ENCODE measurements around the gene TNS1. TPM values are rescaled to one million over a fixed set of nuclear protein-coding genes. Genes with fewer than 3 reads are reported as not detected.

TNS1 gene
- total RNA-seq, 2 experiments from 2014 or later = 0.92 to 0.97 TPM

DNA sequence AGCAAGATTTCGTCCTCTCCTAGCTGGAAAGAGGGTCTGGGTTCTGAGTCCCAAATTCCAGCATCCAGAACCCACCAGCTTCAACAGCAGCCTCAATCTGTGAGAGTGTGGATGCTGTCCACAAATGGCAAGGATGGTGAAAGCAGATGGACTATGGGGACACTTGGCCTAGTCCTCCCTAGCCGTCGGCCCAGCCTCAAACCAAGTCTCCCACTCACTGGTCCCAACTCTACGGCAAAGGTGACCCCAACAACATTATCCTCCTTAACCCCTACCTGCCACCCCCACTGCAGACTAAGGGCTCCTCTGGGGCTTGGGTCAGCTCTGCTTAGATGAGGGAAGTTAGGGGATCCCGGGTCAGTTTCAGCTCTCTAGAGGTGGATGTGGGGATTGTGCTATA, 57.3 kb downstream of the TNS1 start:
- intact Hi-C loops (cut with micrococcal nuclease) = no loop called here
- no peaks in the 10 kb centered on the region for H3K9me3 Mint-ChIP-seq
- no peak overlapping the region for H3K4me3 Mint-ChIP-seq
- no peak for DNase-seq
- peaks cover 24% of the 10 kb centered on the region for H3K27me3 Mint-ChIP-seq
- H3K27ac Mint-ChIP-seq = no peak overlapping the region
- CTCF ChIA-PET = no interaction called here
- POLR2A ChIA-PET = no interaction called here
- H3K4me1 Mint-ChIP-seq (ENCODE audit: low read depth) = no peaks in the 10 kb centered on the region
- no peaks in the 10 kb centered on the region for H3K36me3 Mint-ChIP-seq

DNA sequence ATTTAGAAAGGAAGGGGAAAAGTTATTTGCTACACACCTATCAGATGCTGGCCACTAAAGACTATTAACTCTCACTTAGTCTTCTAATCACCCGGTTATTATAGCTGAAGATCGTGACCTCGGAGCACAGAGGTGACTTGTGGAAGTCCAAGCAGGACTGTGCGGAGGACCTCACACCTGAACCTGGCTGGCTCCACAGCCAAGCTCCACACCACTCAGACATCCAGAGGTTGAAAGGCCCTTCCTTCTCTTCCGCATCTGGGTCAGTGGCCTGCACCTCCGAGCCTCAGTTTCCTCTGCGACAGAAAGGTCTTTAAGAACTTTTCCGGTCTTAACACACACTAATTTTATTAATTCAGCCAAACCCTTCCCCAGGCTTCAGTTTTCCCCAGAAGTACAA, 57.9 kb downstream of the TNS1 start:
- no peak overlapping the region for H3K4me3 Mint-ChIP-seq
- ChIA-PET POLR2A (no interaction called here), CTCF (no interaction called here)
- intact Hi-C loops (cut with micrococcal nuclease) = no loop called here
- no peaks in the 10 kb centered on the region for H3K9me3 Mint-ChIP-seq
- H3K27ac Mint-ChIP-seq = no peak overlapping the region
- H3K4me1 Mint-ChIP-seq (ENCODE audit: low read depth) = no peaks in the 10 kb centered on the region
- peaks cover 26% of the 10 kb centered on the region for H3K27me3 Mint-ChIP-seq
- no peaks in the 10 kb centered on the region for H3K36me3 Mint-ChIP-seq
- no peak for DNase-seq

DNA sequence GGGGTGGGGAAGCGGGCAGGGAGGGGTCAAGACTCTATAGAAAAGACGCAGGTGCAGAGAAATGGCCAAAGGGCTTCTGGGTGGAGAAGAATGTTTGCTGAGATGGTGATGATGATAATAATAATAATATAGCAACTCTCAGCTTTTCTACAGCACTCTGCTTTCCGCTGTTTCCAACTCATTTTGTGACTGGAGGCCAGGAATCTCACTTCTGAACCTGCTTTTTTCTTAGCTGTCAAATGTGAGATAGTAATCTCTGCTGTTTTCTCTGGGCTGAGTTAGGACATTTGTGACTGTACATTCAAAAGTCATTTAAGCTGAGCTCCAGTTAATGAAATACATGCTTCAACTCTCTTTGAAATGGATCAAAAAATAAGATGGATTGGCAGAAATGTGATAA, 58.4 kb downstream of the TNS1 start:
- peaks cover 29% of the 10 kb centered on the region for H3K27me3 Mint-ChIP-seq
- no peak for DNase-seq
- H3K36me3 Mint-ChIP-seq = no peaks in the 10 kb centered on the region
- no peaks in the 10 kb centered on the region for H3K4me1 Mint-ChIP-seq (ENCODE audit: low read depth)
- no peak overlapping the region for H3K27ac Mint-ChIP-seq
- CTCF ChIA-PET = interaction anchor here (0.6 kb wide), 1 partner anchor 247 kb away, joined by 3 read pairs; no protein-coding TSS in a partner anchor
- intact Hi-C loops (cut with micrococcal nuclease) = no loop called here
- no peak overlapping the region for H3K4me3 Mint-ChIP-seq
- POLR2A ChIA-PET = no interaction called here
- H3K9me3 Mint-ChIP-seq = no peaks in the 10 kb centered on the region

DNA sequence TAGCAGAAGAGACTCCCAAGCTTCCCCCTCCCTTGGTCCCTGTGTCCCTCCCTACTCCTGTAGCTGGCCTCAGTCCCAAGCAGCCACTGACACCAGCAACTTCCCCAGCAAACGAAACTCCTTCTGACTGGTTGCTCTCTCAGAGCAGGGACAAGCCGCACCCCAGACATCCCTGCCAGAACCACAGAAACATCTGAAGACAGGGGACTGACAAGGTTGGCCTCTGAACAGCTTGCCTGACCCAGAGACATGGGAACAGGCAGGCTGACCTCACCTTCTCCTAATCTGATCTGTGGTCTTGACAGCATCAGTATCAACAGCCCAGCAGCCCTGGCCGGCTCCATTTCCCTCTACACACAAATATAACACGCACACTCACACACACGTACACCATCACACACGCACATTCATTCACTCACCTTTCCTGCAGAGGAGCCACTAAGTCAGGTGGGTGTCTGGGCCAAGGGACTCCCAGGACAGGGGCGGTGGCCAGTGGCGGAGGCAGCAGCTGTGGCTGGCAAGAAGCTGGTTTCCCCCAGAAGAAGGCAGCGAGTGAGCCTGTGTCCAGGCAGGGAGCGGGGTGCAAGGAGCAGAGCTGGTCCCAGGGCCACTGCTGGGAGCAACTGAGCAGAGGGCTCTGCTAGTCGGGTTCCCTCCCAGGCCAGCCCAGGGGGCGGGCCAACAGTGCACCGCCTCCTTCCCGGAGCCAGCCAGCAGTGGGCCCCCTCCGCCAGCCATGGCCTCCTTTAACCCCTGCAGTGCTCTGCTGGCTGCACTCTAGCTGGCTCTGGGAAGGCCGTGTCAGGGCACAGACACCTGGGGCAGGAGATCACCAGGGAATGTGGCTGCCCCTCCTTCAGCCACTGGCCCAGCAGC, 59.1 kb downstream of the TNS1 start:
- no peak overlapping the region for H3K4me3 Mint-ChIP-seq

DNA sequence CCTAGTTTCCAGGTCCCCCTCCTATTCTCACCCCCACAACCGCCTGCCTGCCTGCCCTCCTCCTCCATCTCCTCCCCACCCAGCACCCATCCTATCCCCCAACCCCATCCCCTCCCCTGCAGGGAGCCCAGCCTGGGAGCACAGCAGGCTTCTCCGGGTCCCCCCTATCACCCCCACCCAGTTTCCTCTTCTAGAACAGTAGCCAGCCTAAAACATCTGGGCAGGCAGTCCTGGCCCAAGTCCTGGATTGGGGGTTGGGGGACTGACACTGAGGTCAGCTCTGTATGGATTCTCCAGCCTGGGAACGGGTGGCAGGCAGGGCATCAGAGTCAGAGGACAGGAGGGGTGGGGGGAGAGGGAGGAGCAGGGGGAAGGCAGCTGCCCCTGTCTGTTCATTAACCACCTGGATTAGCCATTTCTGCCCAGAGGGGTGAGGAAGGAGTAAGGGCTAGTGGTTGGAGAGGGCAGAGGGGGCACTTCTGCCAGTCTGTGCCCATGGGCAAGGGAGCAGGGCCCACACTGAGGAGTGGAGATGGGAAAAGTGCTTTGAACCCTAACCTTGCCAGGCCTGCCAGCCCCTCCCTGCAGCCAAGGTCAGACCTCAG, 60.0 kb downstream of the TNS1 start:
- no peaks in the 10 kb centered on the region for H3K9me3 Mint-ChIP-seq
- H3K4me1 Mint-ChIP-seq (ENCODE audit: low read depth) = no peaks in the 10 kb centered on the region
- intact Hi-C loops (cut with micrococcal nuclease) = loop anchor here (2.0 kb wide), 1 partner anchor 42 kb away; no protein-coding TSS in a partner anchor
- H3K27me3 Mint-ChIP-seq = peaks cover 29% of the 10 kb centered on the region
- no peaks in the 10 kb centered on the region for H3K36me3 Mint-ChIP-seq
- ChIA-PET CTCF (no interaction called here), POLR2A (no interaction called here)
- H3K4me3 Mint-ChIP-seq = no peak overlapping the region
- no peak for DNase-seq
- no peak overlapping the region for H3K27ac Mint-ChIP-seq

More for the DNA sequence above, 59.1 kb downstream of the TNS1 start:
- no peaks in the 10 kb centered on the region for H3K4me1 Mint-ChIP-seq (ENCODE audit: low read depth)
- H3K27ac Mint-ChIP-seq = no peak overlapping the region
- no peaks in the 10 kb centered on the region for H3K36me3 Mint-ChIP-seq
- no peaks in the 10 kb centered on the region for H3K9me3 Mint-ChIP-seq
- CTCF ChIA-PET = interaction anchor here (0.6 kb wide), 1 partner anchor 248 kb away, joined by 3 read pairs; no protein-coding TSS in a partner anchor
- intact Hi-C loops (cut with micrococcal nuclease) = loop anchor here (2.0 kb wide), 1 partner anchor 41 kb away; no protein-coding TSS in a partner anchor
- DNase-seq = peak; percentile 13
- POLR2A ChIA-PET = no interaction called here
- peaks cover 29% of the 10 kb centered on the region for H3K27me3 Mint-ChIP-seq

DNA sequence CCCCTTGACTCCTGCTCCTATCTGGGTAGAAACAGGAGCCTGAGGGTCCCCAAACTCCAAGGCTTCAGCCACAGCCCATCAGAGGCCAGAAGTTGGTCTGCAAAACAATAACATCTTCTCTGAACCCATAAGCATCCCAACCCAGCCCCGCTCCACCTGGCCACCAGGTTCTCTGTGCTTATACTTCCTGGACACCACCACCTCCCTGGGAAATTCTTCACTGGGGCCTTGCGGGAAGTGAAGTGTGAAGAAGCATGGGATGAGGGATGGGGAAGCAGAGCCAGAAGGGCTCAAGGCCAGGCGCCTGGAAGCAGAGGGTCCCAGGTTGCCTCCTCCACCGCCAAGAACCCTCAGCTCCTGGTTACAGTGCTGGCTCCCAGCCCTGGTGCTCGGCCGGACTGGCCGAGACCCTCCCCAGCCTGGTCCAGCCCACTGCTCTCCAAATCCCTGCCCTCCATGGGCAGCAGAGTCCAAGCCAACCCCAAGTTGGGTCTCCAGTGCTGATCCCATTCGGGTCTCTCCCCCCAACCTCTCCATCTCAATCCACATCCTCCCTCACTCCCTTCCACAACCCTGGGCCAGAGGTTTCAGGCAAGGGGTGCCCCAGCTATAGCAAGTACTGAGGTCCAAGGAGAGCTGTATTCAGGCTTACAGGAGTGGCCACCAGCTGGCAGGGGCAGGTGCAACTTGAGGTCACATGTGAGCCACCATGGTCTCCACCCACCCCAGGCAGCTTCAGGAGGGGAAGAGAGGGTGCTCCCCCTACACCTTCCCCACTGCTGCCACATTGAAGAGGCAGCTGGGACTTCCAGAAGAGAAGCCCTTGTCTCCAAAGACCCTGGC, 60.7 kb downstream of the TNS1 start:
- ChIA-PET CTCF (no interaction called here), POLR2A (no interaction called here)
- H3K27ac Mint-ChIP-seq = no peak overlapping the region
- no peak for DNase-seq
- intact Hi-C loops (cut with micrococcal nuclease) = loop anchor here (2.0 kb wide), 1 partner anchor 43 kb away; no protein-coding TSS in a partner anchor
- H3K9me3 Mint-ChIP-seq = no peaks in the 10 kb centered on the region
- no peak overlapping the region for H3K4me3 Mint-ChIP-seq
- H3K36me3 Mint-ChIP-seq = no peaks in the 10 kb centered on the region
- H3K4me1 Mint-ChIP-seq (ENCODE audit: low read depth) = no peaks in the 10 kb centered on the region
- H3K27me3 Mint-ChIP-seq = peaks cover 29% of the 10 kb centered on the region

DNA sequence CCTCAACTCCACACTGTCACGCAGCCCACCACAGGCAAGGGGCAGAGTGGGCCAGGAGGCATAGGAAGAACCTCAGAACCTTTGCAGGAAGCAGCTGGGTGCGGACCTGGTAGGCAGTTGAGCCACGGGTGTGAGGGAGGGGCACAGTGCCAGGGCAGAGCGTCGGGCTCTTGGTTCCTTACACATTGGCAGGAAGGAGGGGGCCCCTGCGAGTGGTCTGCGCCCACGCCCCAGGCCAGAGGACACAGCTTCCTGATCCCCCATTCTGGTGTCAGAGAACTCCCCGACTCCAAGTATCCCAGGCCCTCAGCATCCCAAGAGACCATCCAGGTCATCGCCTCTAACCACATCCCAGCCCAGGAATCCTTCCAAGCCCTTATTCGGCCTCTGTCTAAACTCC, 61.5 kb downstream of the TNS1 start:
- peaks cover 29% of the 10 kb centered on the region for H3K27me3 Mint-ChIP-seq
- H3K36me3 Mint-ChIP-seq = no peaks in the 10 kb centered on the region
- no peaks in the 10 kb centered on the region for H3K4me1 Mint-ChIP-seq (ENCODE audit: low read depth)
- no peaks in the 10 kb centered on the region for H3K9me3 Mint-ChIP-seq
- H3K4me3 Mint-ChIP-seq = no peak overlapping the region
- ChIA-PET CTCF (no interaction called here), POLR2A (no interaction called here)
- no peak for DNase-seq
- intact Hi-C loops (cut with micrococcal nuclease) = no loop called here
- no peak overlapping the region for H3K27ac Mint-ChIP-seq

DNA sequence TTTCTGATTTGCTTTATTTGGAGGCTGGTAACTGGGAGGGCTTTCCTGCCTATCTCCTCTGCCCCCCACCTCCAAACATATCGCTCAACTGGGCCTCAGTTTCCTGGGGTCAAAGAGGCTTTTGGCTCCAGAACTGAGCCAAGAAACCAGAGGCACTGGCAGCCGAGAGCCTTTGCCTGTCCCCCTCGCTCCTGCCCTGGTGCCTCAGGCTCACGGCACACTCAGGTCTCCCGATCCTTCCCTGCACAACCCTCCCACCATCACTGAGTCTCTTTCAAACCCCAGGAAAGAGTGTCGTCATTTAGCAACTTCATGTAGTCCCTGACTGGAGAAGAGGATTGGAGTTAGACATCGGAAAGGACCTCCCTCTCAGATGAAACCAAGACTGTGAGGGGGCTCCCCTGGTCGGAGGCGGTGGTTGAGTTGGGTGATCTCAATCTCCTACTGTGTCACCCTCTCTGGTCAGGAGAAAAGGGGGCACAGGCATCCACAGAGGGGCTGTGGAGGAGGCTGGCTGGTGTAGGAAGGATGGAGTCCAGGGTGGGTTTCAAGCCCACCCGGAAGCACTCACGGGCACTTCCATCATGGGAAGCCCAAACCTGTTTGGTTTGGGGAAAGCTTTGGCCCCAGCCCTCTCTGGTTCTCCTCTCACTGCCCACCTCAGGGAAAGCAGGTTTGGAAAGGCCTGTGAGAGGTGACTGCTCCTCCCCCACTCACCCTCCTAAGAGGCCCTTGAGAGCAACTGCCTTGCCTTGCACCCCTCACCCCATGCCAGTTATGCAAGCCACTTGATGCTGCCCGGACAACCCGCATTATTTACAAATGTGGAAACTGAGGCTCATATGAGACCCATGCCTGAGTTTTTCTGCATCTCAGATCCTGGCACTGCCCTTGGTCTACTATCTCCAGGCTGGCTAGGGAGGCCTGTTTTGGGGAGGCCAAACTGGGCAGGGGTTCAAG, 62.3 kb downstream of the TNS1 start:
- peaks cover 24% of the 10 kb centered on the region for H3K27me3 Mint-ChIP-seq

DNA sequence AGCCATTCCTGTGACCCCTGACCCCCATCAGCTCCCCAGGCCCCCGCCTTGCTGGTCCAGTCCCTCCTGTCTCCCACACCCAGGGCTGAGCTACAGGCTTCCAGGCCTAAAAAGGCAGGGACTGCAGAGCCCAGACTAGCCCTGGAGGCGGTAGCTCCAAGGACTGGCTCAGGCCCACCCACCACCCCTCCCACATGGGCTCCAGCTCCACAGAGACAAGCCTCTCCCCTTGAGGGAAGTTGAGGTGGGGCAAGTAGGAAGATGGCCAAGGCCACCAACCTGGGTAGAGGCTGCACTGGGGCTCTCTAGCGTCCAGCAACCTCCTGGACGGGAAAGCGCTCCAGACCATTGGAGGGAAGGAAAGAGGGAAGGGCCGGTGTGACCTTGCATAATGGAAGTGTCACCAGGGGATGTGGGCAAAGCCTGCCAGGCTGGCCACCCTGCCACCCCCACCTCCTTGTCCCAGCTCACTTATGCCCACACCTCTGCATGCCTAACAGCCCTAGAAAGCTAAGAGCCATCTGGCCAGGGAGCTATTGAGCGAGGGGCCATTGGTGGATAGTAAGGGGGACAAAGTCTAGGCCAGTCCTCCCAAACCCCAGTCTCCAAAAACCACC, 63.1 kb downstream of the TNS1 start:
- ChIA-PET CTCF (interaction anchor here (1.2 kb wide), 1 partner anchor 1257 kb away, joined by 3 read pairs; no protein-coding TSS in a partner anchor), POLR2A (no interaction called here)
- H3K27me3 Mint-ChIP-seq = peaks cover 24% of the 10 kb centered on the region
- no peaks in the 10 kb centered on the region for H3K4me1 Mint-ChIP-seq (ENCODE audit: low read depth)
- no peak for DNase-seq
- H3K27ac Mint-ChIP-seq = no peak overlapping the region
- H3K4me3 Mint-ChIP-seq = no peak overlapping the region
- H3K36me3 Mint-ChIP-seq = no peaks in the 10 kb centered on the region
- no peaks in the 10 kb centered on the region for H3K9me3 Mint-ChIP-seq
- intact Hi-C loops (cut with micrococcal nuclease) = no loop called here

More for the DNA sequence above, 62.3 kb downstream of the TNS1 start:
- H3K4me3 Mint-ChIP-seq = no peak overlapping the region
- DNase-seq = no peak
- no peaks in the 10 kb centered on the region for H3K4me1 Mint-ChIP-seq (ENCODE audit: low read depth)
- intact Hi-C loops (cut with micrococcal nuclease) = no loop called here
- ChIA-PET CTCF (no interaction called here), POLR2A (no interaction called here)
- no peak overlapping the region for H3K27ac Mint-ChIP-seq
- no peaks in the 10 kb centered on the region for H3K36me3 Mint-ChIP-seq
- H3K9me3 Mint-ChIP-seq = no peaks in the 10 kb centered on the region

DNA sequence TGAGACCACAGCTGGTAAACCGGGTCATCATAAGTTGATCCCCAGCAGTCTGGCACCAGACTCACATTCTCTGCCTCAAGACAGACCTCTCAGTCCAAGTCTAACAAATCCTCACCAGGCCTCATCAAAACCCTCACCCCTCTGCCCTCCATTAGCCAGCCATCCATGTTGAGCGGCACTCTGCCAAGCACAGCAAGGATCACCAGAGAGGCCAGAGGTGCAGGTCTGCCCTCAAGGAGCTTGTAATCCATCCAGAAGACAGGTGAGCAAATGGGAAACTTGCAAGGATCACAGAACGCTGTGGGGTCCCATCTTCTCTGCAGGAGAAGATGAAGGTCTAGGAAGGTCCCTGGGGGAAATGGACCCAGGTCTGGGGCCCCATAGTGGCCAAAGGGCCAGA, 63.6 kb downstream of the TNS1 start:
- ChIA-PET CTCF (interaction anchor here (1.2 kb wide), 1 partner anchor 1257 kb away, joined by 3 read pairs; no protein-coding TSS in a partner anchor), POLR2A (no interaction called here)
- no peak overlapping the region for H3K4me3 Mint-ChIP-seq
- no peaks in the 10 kb centered on the region for H3K4me1 Mint-ChIP-seq (ENCODE audit: low read depth)
- intact Hi-C loops (cut with micrococcal nuclease) = no loop called here
- no peak for DNase-seq
- H3K9me3 Mint-ChIP-seq = no peaks in the 10 kb centered on the region
- no peaks in the 10 kb centered on the region for H3K36me3 Mint-ChIP-seq
- peaks cover 24% of the 10 kb centered on the region for H3K27me3 Mint-ChIP-seq
- H3K27ac Mint-ChIP-seq = no peak overlapping the region

DNA sequence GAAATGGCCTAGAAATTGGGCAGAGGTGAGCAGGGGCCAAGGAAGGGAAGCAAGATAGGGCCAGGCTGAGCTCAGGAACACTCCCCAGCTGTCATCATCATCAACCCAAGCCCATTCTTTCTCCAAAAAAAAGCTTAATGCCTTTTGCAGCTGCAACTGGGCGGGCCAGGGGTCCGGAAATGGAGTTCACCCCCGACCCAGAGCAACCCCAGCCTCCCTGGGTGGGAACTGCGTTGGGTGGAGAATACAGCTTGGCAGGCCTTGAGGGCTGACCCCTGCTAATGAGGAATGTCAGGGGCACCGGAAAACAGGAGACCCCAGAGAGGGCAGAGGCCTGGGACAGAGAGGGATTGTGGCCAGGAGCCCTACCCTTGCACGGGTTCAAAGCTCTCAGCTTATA, 64.8 kb downstream of the TNS1 start:
- Mint-ChIP-seq H3K4me3 (no peak overlapping the region), H3K9me3 (no peaks in the 10 kb centered on the region), H3K4me1 (ENCODE audit: low read depth) (no peaks in the 10 kb centered on the region), H3K36me3 (no peaks in the 10 kb centered on the region), H3K27ac (no peak overlapping the region), H3K27me3 (peaks cover 19% of the 10 kb centered on the region)
- POLR2A ChIA-PET = no interaction called here
- CTCF ChIA-PET = no interaction called here
- DNase-seq = no peak
- intact Hi-C loops (cut with micrococcal nuclease) = no loop called here
